ENCODE results near the gene NPY4R2.
"Not testable (repeated sequence)": the region's sequence is repeated elsewhere in the genome, so short reads cannot be mapped to it uniquely, and the experiment has no call there.

GRCh38 chr10:47924628-47925027 is 6.2 kb downstream of the NPY4R2 start:
- not testable (repeated sequence) for TF ChIP-seq CTCF (IDR thresholded peaks at IDR 0.05; ENCODE audit: extremely low read depth in 1 of 2, insufficient read depth in 1 of 2, low read depth in 1 of 2, low read length in 2 of 2); FOS (IDR thresholded peaks at IDR 0.05; ENCODE audit: borderline replicate concordance, insufficient read depth, low read length); EZH2 (IDR thresholded peaks at IDR 0.05; ENCODE audit: borderline replicate concordance, low read depth, low read length, severe bottlenecking)

Data from endothelial cell of umbilical vein (primary cell).